Cardiac muscle cell (in vitro differentiated cells and primary cell): ENCODE data around the gene JARID2. TPM values are rescaled to one million over a fixed set of nuclear protein-coding genes. Genes with fewer than 3 reads are reported as not detected.

Experiments used
- DNase-seq, 2 donors: peaks; one replicate each; pipeline versions ENCODE4 v3.0.0 to v3.0.0-alpha.2; 2010 to 2017; ENCODE audit warnings: low read depth in 1 of 2, low spot score in 1 of 2
- H3K27ac ChIP-seq: fragments of 200-600 bp; sonication (generic); 2 replicates; pipeline ENCODE4 v1.5.1; 2016
- H3K27me3 ChIP-seq: fragments of 200-600 bp; sonication (generic); 2 replicates; pipeline ENCODE4 v1.6.0; 2016; ENCODE audit warnings: control low read depth
- H3K36me3 ChIP-seq: fragments of 200-600 bp; sonication (generic); 2 replicates; pipeline ENCODE4 v1.5.1; 2016; ENCODE audit warnings: control low read depth
- H3K4me1 ChIP-seq: fragments of 200-600 bp; sonication (generic); 2 replicates; pipeline ENCODE4 v1.8.1; 2017; ENCODE audit warnings: low read depth, mild to moderate bottlenecking, mixed run types
- H3K4me3 ChIP-seq: fragments of 200-600 bp; sonication (generic); 2 replicates; pipeline ENCODE4 v1.5.1; 2016; ENCODE audit warnings: mild to moderate bottlenecking
- H3K9me3 ChIP-seq: fragments of 200-600 bp; sonication (generic); 2 replicates; pipeline ENCODE4 v1.5.1; 2017; ENCODE audit warnings: low read depth, mild to moderate bottlenecking, control low read depth
- polyA plus RNA-seq: library from polyadenylated mRNA; unstranded; fragments of >200 nt; fragmentation: Nextera tagmentation; extraction: Ambion mirVana; gene quantifications from 2 replicates; pipeline ENCODE4 v1.2.1, GENCODE V29; 2016
- total RNA-seq: library from RNA; depleted of rRNA; stranded (reverse); fragments of >200 nt; gene quantifications from 2 replicates; pipeline ENCODE4 v1.2.3, GENCODE V29; 2016
- TF ChIP-seq, protein P1 (sequence below): IDR thresholded peaks from 2 replicates; pipeline ENCODE4 v1.5.1; 2012; ENCODE audit warnings: low read depth, mild to moderate bottlenecking, low read length

Gene JARID2
- total and polyA plus RNA-seq, 2 experiments from 2014 or later: 9.7 to 26.4 TPM

DNA sequence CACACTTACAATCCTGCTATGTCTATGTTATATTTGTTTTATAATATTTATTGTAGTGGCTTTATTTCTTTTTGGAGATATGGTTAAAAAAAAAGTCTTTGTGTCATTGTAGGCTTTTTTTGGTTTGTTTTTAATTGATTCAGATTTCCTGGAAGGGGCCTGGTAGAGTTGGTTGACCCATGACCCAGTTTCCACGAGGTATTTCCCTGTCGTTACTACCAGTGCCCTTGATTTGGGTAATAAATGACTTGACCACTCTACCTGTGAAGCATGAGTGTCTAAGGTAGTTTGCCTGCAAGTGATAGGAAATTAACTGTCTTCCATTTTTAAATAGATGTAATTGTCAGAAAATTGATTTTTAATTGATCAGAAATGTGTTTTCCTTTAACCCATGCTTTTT is 121.0 kb downstream of the JARID2 start:
- H3K4me3 ChIP-seq: no peak overlapping the region
- H3K36me3 ChIP-seq: no peaks in the 10 kb centered on the region
- DNase-seq: no peak
- H3K9me3 ChIP-seq: no peaks in the 10 kb centered on the region
- H3K27ac ChIP-seq: no peak overlapping the region
- TF ChIP-seq, protein P1, sequence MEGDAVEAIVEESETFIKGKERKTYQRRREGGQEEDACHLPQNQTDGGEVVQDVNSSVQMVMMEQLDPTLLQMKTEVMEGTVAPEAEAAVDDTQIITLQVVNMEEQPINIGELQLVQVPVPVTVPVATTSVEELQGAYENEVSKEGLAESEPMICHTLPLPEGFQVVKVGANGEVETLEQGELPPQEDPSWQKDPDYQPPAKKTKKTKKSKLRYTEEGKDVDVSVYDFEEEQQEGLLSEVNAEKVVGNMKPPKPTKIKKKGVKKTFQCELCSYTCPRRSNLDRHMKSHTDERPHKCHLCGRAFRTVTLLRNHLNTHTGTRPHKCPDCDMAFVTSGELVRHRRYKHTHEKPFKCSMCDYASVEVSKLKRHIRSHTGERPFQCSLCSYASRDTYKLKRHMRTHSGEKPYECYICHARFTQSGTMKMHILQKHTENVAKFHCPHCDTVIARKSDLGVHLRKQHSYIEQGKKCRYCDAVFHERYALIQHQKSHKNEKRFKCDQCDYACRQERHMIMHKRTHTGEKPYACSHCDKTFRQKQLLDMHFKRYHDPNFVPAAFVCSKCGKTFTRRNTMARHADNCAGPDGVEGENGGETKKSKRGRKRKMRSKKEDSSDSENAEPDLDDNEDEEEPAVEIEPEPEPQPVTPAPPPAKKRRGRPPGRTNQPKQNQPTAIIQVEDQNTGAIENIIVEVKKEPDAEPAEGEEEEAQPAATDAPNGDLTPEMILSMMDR: no peak
- H3K27me3 ChIP-seq: no peaks in the 10 kb centered on the region
- peaks cover 33% of the 10 kb centered on the region for H3K4me1 ChIP-seq

DNA sequence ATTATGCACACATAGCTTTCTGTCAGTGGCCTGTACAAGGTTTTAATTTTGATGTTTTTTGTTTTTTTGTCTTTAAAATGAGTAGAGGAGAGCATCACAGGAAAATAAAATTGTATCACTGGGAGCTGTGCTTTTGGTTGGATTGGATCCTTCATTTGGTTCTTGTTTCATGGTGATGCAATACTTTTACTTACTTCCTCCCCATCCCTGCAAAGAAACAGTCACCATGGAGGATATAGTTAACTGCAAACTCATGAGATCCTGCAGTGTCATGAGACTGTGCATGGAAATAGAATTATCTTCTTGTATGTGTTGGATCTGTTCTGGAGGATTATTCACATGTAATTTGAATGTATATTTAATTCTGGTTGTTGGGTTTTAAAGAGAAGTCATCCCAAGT is 122.3 kb downstream of the JARID2 start:
- Histone ChIP-seq H3K27ac (no peak overlapping the region), H3K27me3 (no peaks in the 10 kb centered on the region), H3K36me3 (no peaks in the 10 kb centered on the region), H3K4me1 (peaks cover 25% of the 10 kb centered on the region), H3K4me3 (no peak overlapping the region), H3K9me3 (no peaks in the 10 kb centered on the region)
- TF ChIP-seq, protein P1: no peak
- DNase-seq: peak in 1 of 2 donors; percentile 24

DNA sequence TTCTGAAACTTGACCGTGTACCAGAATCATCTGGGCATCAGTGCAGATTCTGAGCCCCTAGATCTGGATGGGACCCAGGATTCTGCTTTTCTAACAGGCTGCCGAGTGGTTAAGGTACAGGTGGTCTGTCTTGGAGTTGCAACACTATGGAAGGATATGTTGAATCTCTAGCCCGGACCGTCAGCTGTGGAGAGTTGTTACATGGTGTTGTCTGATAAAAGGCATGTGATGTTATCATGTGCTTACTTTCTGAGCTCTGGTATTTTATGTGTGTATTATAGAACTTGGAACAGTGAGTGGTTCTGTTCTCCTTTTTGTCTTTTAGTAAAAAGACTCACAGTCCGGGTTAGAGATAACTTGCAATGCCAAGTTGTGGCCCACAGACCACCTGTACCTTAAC is 123.0 kb downstream of the JARID2 start:
- TF ChIP-seq, protein P1: no peak
- peaks cover 32% of the 10 kb centered on the region for H3K4me1 ChIP-seq
- no peak overlapping the region for H3K4me3 ChIP-seq

DNA sequence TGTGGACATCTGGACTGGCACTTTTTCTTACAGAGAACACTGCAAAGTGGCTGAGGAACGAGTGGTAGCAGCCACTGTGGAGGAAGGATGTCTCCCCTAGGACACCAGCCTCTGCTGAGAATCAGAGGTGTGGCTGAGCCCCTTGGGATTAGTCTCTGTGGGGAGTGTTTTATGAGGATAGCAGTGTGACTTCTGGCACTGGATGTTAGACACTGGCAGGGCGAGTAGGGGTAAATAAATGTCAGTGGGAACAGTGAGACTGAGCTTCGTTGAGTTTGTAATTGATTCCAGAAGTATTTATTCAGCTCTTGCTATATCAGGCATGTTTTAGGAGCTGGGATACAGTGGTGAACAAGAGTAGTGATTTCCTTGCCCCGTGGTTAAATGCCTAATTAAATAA is 124.0 kb downstream of the JARID2 start:
- peaks cover 29% of the 10 kb centered on the region for H3K4me1 ChIP-seq
- no peaks in the 10 kb centered on the region for H3K27me3 ChIP-seq
- H3K4me3 ChIP-seq: no peak overlapping the region
- no peak for DNase-seq
- no peak overlapping the region for H3K27ac ChIP-seq
- TF ChIP-seq, protein P1: no peak
- no peaks in the 10 kb centered on the region for H3K9me3 ChIP-seq
- H3K36me3 ChIP-seq: no peaks in the 10 kb centered on the region

More for the DNA sequence above, 123.0 kb downstream of the JARID2 start:
- H3K36me3 ChIP-seq: no peaks in the 10 kb centered on the region
- DNase-seq: no peak
- no peaks in the 10 kb centered on the region for H3K27me3 ChIP-seq
- no peaks in the 10 kb centered on the region for H3K9me3 ChIP-seq
- H3K27ac ChIP-seq: no peak overlapping the region

DNA sequence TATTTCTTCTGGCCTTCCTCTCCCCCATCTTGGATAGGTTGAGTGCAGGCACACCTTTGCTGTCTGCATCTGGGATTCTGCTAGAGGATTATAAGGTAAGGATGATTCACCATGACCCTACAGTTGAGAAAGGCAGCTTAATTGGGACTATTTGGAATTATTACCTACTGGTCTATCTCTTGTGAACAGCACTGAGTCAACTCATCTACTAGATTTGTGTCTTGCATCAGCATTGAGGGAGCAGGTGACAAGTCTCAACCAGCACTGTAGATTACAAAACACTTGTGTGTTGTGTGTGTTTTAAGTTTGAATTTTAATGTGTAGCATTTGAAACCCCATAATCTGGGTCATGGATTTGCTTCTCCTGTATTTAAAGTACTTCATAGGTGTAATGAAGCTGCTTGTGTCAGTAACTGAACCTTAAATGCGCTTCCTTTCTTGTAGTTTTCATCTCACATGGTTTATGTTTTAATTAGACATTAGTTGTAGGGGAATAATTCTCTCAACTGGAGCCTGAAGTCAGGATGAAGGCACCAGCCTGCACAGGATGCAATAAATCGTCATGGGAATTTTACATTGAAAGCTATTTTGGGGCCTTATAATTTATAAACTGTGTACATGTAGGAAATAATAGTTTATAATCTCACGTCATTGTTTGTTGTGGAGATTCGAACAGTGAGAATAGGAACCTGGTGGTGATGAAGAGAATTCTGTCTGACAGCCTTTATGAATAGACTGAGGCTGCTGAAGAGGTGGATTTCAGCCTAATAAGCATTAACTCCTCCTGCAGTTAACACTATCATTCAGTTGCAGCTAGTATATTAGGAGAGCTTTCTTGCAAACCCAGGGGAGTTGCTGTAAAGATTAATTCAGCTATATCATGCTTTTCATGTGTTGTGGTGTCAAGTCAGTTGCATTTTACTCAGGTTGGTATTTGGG is 125.1 kb downstream of the JARID2 start:
- Histone ChIP-seq H3K27me3 (no peaks in the 10 kb centered on the region), H3K36me3 (no peaks in the 10 kb centered on the region), H3K9me3 (no peaks in the 10 kb centered on the region), H3K27ac (no peak overlapping the region), H3K4me3 (no peak overlapping the region), H3K4me1 (peaks cover 18% of the 10 kb centered on the region)
- TF ChIP-seq, protein P1: no peak
- no peak for DNase-seq
